Testis (tissue), 2 donors: ENCODE measurements around the gene SDHAF2.

Source experiments
- POLR2A ChIP-seq: fragments of 450-650 bp; IDR thresholded peaks from one replicate; pipeline ENCODE4 v1.6.1; 2017; ENCODE audit warnings: antibody characterized with exemption, mild to moderate bottlenecking, moderate library complexity
- TF ChIP-seq, protein P1 (sequence below), 3 experiments: fragments of 450-650 bp in 2 of 3; fragments of 200-600 bp in 1 of 3; sonication (generic) in 1 of 3; IDR thresholded peaks; one replicate each; pipeline ENCODE4 v1.5.1; 2016 to 2019; ENCODE audit warnings: antibody characterized with exemption in 3 of 3, mild to moderate bottlenecking in 2 of 3, moderate library complexity in 1 of 3

DNA sequence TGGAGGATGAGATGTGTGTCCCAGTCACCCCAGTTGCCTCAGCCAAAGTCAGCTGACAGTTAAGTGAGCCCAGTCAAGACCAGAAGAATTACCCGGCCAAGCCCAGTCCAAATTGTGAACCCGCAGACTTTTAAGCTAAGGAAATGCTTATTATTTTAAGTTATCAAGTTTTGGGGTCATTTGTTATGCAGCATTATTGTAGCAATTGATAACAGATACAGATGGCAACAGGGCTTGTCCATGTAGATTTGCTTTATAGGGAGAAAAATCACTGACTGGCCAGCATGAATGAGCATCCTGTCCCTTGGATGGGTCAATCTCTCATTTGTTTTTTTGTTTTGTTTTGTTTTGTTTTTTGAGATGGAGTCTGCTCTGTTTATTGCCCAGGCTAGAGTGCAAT, 22.9 kb downstream of the SDHAF2 start:
- TF ChIP-seq, protein P1, sequence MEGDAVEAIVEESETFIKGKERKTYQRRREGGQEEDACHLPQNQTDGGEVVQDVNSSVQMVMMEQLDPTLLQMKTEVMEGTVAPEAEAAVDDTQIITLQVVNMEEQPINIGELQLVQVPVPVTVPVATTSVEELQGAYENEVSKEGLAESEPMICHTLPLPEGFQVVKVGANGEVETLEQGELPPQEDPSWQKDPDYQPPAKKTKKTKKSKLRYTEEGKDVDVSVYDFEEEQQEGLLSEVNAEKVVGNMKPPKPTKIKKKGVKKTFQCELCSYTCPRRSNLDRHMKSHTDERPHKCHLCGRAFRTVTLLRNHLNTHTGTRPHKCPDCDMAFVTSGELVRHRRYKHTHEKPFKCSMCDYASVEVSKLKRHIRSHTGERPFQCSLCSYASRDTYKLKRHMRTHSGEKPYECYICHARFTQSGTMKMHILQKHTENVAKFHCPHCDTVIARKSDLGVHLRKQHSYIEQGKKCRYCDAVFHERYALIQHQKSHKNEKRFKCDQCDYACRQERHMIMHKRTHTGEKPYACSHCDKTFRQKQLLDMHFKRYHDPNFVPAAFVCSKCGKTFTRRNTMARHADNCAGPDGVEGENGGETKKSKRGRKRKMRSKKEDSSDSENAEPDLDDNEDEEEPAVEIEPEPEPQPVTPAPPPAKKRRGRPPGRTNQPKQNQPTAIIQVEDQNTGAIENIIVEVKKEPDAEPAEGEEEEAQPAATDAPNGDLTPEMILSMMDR (IDR thresholded peaks at IDR 0.05), result no peak
- TF ChIP-seq POLR2A, result no peak
